Measurements from ENCODE around the gene CFAP20. TPM values are rescaled to one million over a fixed set of nuclear protein-coding genes. Genes with fewer than 3 reads are reported as not detected.
"Not testable (repeated sequence)": the region's sequence is repeated elsewhere in the genome, so short reads cannot be mapped to it uniquely, and the experiment has no call there.

The CFAP20 gene
- total RNA-seq, 1 donor, result 35.7 TPM

- no peak for DNase-seq (ENCODE audit: low read depth)
- TF ChIP-seq, protein P1, sequence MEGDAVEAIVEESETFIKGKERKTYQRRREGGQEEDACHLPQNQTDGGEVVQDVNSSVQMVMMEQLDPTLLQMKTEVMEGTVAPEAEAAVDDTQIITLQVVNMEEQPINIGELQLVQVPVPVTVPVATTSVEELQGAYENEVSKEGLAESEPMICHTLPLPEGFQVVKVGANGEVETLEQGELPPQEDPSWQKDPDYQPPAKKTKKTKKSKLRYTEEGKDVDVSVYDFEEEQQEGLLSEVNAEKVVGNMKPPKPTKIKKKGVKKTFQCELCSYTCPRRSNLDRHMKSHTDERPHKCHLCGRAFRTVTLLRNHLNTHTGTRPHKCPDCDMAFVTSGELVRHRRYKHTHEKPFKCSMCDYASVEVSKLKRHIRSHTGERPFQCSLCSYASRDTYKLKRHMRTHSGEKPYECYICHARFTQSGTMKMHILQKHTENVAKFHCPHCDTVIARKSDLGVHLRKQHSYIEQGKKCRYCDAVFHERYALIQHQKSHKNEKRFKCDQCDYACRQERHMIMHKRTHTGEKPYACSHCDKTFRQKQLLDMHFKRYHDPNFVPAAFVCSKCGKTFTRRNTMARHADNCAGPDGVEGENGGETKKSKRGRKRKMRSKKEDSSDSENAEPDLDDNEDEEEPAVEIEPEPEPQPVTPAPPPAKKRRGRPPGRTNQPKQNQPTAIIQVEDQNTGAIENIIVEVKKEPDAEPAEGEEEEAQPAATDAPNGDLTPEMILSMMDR (IDR thresholded peaks at IDR 0.05; ENCODE audit: insufficient read depth, low read length), result no peak
- no peak overlapping the region for H3K4me3 ChIP-seq (ENCODE audit: low read depth, low read length)
Measured at GRCh38 chr16:58094791-58095574, 34.2 kb downstream of the CFAP20 start.

- TF ChIP-seq, protein P1 (IDR thresholded peaks at IDR 0.05; ENCODE audit: insufficient read depth, low read length), result no peak
- no peak for DNase-seq (ENCODE audit: low read depth)
- no peak overlapping the region for H3K4me3 ChIP-seq (ENCODE audit: low read depth, low read length)
Measured at GRCh38 chr16:58094026-58094425, 35.2 kb downstream of the CFAP20 start.

- H3K4me3 ChIP-seq (ENCODE audit: low read depth, low read length); DNase-seq (ENCODE audit: low read depth): not testable (repeated sequence)
Measured at GRCh38 chr16:58090396-58090795, 38.8 kb downstream of the CFAP20 start.

DNA sequence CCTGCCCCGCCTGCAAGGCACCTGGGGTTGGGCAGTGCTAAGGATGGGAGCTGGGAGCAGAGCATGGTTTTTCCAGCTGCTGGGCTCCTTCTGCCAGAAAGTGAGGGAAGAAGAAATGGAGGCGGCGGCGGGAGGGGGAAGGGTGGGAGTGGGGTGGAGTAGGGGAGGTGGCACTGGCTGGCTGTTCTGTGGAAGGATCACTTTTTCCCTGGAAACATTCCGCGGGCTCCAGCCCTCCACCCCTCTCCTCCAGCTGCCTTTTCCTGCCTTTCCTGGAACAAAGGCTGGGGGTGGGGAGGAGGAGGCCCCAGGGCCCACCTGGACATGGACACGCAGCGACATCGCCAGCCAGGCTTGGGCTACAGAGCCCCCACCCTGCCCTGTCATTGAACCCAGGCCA lies 41.1 kb downstream of the CFAP20 start:
- DNase-seq (ENCODE audit: low read depth), result no peak
- TF ChIP-seq, protein P1 (IDR thresholded peaks at IDR 0.05; ENCODE audit: insufficient read depth, low read length), result no peak
- no peak overlapping the region for H3K4me3 ChIP-seq (ENCODE audit: low read depth, low read length)

DNA sequence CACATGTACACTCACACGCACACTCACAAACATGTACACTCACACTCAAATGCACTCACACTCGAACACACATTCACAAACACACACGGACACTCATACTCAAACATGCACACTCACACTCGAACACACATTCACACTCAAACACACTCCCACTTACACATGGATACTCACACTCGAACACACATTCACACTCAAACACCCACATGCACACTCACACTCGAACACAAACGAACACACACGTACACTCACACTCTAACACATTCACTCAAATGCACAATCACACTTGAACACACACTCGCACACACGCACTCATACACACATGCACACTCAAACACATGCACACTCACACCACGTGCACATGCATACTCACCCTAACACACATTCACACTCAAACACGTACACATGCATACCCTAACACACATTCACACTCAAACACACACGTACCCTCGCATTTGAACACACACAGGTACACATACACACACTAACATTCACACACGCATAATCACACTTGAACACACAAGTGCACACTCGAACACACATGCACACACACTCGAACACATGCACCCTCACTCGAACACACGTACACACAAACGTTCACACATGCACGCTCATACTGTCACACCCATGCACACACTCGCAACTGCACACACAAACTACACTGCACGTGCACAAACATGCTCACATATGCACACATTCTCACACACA lies 41.8 kb downstream of the CFAP20 start:
- TF ChIP-seq, protein P1 (IDR thresholded peaks at IDR 0.05; ENCODE audit: insufficient read depth, low read length), result no peak
- H3K4me3 ChIP-seq (ENCODE audit: low read depth, low read length), result no peak overlapping the region
- DNase-seq (ENCODE audit: low read depth), result no peak

DNA sequence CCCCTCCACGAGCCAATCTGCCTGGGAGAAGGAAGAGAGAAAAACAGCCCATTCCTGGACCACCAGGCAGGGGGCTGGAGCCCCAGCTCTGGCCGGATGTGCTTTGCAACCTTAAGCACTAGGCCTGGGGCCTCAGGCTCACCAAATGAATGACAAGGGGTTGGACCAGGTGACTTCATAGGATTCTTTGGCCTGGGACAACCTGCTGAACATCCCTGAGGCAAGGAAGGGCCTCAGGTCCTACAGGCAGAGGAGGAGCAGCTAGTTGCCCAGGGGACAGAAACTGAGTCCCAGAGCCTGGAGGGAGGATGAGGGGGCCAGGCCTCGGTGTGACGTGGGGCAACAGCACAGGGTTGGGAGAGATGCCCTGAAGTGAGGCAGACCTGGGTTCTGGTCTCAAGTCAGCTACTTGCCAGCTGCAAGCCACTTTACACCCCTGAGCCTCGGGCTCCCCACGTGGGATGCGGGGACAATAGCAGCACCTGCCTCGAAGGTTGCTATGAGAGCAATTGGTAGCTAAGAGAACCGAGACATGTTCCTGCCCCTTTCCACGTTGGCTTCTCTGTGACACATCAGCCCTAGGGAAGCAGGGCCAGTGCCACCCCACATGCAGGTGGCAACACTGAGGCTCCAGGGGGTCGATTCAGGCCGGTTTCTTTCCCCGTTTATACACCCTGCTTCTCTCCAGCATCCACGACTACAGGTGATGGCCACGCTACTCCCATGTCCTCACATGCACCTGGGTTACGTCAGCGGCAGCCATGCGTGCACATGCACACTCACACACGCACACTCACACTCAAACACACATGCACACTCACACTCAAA lies 42.6 kb downstream of the CFAP20 start:
- DNase-seq (ENCODE audit: low read depth), result no peak
- no peak overlapping the region for H3K4me3 ChIP-seq (ENCODE audit: low read depth, low read length)
- TF ChIP-seq, protein P1 (IDR thresholded peaks at IDR 0.05; ENCODE audit: insufficient read depth, low read length), result no peak

All from fibroblast of the aortic adventitia (primary cell).